GM19035 (cell line): Measurements from ENCODE around the gene SLIT1.

ENCODE experiments used
- ATAC-seq: cut with Tn5 transposase; IDR thresholded peaks from one replicate; pipeline ENCODE4 v1.9.1; 2021; ENCODE audit not compliant: unreplicated experiment

SLIT1 gene

DNA sequence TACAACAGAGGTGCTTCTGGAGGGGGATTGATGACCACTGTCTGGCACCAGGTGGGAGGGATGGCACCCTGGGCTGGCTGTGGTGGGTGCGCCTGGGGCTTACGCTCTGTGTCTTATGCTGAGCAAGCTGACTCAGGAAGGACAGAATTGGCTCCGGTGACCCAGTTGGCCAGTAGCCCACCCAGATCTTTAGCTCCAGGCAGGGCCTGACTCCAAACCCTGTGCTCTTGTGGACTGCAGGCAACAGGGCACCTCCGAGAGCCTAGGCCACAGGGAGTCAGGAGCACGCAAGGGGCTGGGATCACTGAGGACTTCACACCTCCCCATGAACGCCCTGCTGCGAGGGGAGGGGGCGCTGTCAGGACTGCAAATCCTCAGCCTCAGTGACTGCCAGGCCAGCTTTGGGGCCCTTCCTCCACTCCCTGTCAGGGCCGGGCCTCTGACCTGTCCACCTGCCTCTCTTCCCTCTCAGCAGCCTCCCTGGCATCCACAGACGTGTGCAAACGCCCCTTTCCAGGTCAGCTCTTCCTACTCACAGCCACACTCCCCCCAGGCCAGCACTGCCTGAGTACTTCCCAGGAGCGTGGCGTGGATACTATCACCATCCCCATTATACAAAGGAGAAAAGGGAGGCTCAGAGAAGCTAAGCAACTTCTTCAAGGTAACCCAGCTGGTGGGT lies 118.7 kb downstream of the SLIT1 start:
- ATAC-seq: no peak

- ATAC-seq: no peak
Measured at GRCh38 chr10:97065686-97066660, 119.8 kb downstream of the SLIT1 start.

DNA sequence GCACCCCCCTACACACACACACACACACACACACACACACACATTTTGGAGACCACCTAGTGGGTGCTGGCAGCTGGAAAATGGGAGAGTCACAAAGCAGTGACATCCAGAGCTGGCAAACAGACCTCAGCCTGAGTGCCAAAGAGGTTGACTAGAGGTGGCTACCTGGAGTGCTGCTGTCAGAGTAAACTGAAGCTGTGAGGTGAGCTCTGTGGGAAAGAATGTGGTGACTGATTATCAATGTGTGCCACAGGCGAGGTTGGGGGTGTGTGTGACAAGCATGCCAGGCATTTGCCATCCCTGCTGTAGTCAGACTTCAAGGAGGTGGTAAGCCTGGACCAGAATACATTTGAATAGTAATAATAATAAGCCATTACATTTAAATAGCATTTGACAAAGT lies 120.6 kb downstream of the SLIT1 start:
- no peak for ATAC-seq

- no peak for ATAC-seq
Measured at GRCh38 chr10:97063983-97064837, 121.5 kb downstream of the SLIT1 start.

DNA sequence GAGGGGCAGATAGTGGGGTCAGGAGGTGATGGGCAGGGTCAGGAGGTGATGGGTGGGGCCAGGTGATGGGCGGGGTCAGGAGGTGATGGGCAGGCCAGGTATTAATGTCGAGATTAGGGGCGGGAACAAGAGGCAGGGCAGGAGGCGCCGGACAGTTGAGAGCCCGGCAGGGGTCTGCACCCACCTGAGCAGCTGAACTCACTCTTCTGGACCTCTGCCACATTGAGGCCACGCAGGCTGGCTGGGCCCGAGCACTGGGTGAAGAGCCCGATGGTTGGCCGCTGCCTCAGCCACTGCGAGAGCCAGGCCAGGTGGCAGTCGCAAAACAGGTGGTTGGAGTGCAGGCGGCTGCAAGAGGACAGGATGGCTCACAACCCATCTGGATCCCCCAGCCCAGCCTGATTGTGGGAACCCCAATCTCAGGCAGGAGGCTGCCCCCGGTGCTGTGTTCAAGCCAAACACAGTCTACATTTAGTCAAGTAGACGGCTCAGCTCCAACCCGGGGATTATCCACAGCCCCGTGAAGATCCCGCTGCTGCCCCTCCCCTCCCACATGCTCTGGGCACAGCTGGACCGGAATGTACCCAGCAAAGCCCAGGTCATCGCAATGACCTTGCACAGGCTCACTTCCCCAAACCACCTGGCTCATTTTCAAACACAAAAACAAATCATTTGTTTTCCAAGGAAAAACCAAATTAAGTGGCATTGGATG lies 122.3 kb downstream of the SLIT1 start:
- ATAC-seq: no peak

GRCh38 chr10:97062456-97062855 lies 123.3 kb downstream of the SLIT1 start:
- ATAC-seq: no peak

- no peak for ATAC-seq
Measured at GRCh38 chr10:97062046-97062445, 123.7 kb downstream of the SLIT1 start.

DNA sequence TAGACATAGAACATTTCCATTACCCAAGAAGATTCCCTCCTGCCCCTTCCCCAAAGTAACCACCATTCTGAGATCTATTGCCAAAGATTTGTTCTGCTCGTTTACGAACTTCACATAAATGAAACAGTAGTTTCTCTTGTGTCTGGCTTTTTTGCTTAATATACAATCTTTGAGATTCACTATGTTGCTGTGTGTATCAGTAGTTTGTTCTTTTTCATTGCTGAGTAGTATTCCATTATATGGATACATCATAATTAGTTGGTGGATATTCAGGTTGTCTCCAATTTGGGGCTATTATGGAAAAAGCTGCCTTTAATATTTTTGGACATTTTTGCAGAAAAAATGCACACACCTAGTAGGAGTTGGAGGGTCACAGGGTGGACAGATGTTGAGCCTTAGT lies 124.3 kb downstream of the SLIT1 start:
- no peak for ATAC-seq

DNA sequence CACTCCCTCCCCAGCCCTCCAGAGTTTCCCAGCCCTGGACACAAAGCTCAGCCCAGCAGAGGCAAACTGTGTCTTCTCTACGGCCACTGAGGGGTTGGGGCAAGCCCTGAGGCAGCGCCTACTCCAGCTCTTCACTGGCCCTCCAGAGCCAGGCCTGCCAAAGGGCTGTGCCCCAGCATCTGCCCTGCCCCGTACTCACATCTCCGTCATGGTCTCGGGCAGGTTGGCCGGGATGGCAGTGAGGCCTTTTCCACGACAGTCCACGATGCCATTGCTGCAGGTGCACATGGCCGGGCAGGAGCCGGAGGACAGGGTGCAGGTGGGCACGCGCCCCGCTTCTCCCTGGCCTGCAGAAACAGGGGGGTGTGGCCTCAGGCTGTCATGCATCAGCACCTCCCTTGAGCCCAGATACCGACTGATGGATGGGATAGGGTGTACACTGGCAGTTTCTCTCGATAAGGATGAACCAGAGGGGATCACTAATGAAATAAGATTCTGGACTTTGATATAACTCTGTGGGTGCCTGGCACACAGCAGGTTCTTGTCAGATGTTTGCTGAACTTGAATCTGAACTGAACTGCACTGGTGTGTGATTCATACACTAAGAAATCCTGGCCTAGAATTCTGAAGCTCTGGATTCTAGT lies 125.2 kb downstream of the SLIT1 start:
- ATAC-seq: no peak

DNA sequence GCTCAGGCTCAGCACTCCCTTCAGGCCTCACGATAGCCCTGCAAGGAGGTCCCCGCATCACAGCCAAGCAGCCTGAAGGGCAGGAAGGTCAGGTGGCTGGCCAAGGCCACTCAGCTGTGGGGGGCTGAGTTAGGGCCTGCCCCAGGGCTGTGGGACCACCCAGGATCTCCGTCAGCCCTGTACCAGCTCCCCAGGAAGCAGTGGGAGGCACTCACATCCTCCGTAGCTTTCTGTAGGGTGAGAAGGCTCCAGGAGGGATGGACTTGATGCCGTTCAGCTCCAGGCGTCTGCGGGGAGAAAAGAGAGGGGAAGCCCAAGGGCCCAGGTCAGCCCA lies 125.9 kb downstream of the SLIT1 start:
- no peak for ATAC-seq

- no peak for ATAC-seq
Measured at GRCh38 chr10:97059006-97059871, 126.5 kb downstream of the SLIT1 start.

DNA sequence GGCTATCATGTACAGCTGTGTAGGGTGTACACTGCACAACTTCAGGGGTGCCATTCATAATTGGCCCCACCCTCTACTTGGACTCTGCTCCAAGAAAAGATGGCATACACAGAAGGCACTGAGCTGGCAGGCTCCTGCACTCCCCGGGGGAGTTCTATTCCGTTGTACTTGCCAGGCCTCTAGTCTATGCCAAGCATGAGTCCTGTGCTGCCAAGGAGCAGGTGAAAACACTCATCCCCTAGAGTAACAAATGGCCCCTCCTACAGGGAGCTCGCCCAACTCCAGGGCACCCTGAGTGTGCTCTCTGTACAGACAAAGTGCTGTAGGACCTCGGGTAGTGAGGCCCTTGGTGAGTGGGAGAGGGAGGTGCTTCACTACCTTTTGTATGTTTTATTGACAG lies 127.2 kb downstream of the SLIT1 start:
- no peak for ATAC-seq

GRCh38 chr10:97057491-97058235 lies 128.1 kb downstream of the SLIT1 start:
- ATAC-seq: no peak

DNA sequence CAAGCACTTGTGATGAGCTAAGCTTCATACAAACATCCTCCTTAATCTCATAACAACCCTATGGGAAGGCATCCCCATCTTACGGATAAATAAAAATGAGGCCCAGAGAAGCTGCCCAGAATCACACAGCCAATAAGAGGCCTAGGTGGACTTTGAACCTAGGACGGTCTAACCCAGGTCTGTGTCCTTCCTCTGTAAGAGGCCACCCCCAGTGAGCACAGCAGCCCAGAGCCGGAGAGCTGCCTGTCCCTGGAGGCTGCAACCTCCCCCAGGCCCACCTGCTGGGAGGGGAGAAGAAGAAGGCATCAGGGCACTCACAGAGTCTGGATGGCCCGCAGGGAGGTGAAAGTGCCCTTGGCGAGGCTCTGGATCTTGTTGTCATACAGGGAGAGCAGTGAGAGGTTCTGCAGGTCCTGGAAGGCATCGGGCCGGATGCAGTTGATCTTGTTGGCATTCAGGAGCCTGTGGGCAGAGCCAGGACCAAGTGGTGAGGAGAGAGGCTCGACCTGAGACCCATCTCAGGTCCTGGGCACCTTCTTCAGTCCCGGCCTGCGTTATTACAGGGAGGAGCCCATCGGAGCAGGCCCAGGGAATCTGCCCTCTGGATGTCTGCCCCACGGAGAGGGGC lies 129.6 kb downstream of the SLIT1 start:
- ATAC-seq: no peak

DNA sequence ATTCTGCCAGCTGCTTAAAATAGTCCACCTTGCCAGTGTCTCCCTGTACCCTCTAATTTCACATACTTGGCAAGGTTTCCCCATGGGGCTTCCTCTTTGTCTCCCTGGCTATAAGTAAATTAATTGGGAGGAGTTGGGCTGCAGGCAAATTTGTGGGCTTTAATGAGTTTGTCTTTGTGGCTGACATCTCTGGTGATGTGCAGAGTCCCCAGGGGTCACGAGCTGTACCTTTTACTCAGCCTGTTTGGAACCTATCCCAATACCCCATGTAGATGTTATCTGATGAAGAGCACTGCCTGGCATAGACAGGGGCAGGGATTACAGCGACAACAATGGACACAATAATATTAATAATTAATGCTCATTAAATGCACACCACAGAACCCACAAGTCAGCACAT lies 132.5 kb downstream of the SLIT1 start:
- no peak for ATAC-seq

GRCh38 chr10:97050956-97051496 lies 134.7 kb downstream of the SLIT1 start:
- no peak for ATAC-seq

- no peak for ATAC-seq
Measured at GRCh38 chr10:97050205-97050745, 135.5 kb downstream of the SLIT1 start.

- no peak for ATAC-seq
Measured at GRCh38 chr10:97049670-97050069, 136.1 kb downstream of the SLIT1 start.
